ENCODE results near the gene MAP3K5. TPM values are rescaled to one million over a fixed set of nuclear protein-coding genes. Genes with fewer than 3 reads are reported as not detected.

Gene MAP3K5
- total and polyA plus RNA-seq, 9 of the 15 experiments (the other 6 are each of a cell fraction or from before 2014, with no cell fraction given): 2.2 to 13.0 (median 9.9) TPM

GRCh38 chr6:136517002-136517401 lies 275.3 kb downstream of the MAP3K5 start:
- no peak for FAIRE-seq
- H3K27me3 ChIP-seq (ENCODE audit: control insufficient read depth in 2 of 2, insufficient read depth in 2 of 2, low read length in 2 of 2): peaks cover under 1 to 5% of the 10 kb centered on the region in 2 experiments; a peak in 3 of 5 replicates
- no peak overlapping the region for H3K4me3 ChIP-seq
- no peaks in the 10 kb centered on the region for H3K9me3 ChIP-seq (replicated peaks; ENCODE audit: control insufficient read depth, insufficient read depth, low read depth, low read length)
- H3K4me1 ChIP-seq (replicated peaks in 1 of 2; ENCODE audit: control insufficient read depth in 2 of 2, insufficient read depth in 2 of 2, low read length in 2 of 2): no peaks in the 10 kb centered on the region
- no peak overlapping the region for H3K9ac ChIP-seq (ENCODE audit: insufficient read depth in 1 of 2, low read depth in 2 of 2, low read length in 2 of 2)
- BruUV-seq (replicated peaks): no TSS peak
- no peaks in the 10 kb centered on the region for H3K79me2 ChIP-seq (ENCODE audit: control insufficient read depth, insufficient read depth, low read length)
- H3K4me2 ChIP-seq (ENCODE audit: insufficient read depth, low read length): no peak overlapping the region
- intact Hi-C loops (cut with micrococcal nuclease) (no loop called here), in situ Hi-C loops (cut with MboI) (no loop called here)
- ChIA-PET CTCF (ENCODE audit: low intra/inter-chr PET ratio) (no interaction called here), POLR2A (no interaction called here)
- DNase-seq (ENCODE audit: extremely low read depth in 1 of 4, low spot score in 3 of 4): no peak
- H3K9me1 ChIP-seq (ENCODE audit: control insufficient read depth, insufficient read depth, low read length): no peaks in the 10 kb centered on the region
- H4K20me1 ChIP-seq (replicated peaks; ENCODE audit: control insufficient read depth, insufficient read depth, low read length): no peaks in the 10 kb centered on the region
- no peaks in the 10 kb centered on the region for H3K36me3 ChIP-seq (ENCODE audit: control insufficient read depth, insufficient read depth, low read length)
- H2AFZ ChIP-seq (ENCODE audit: low read depth, low read length): no peak overlapping the region
- no peak for ATAC-seq
- no peak overlapping the region for H3K27ac ChIP-seq (ENCODE audit: extremely low read depth, low read depth, low read length)
- TF ChIP-seq TOE1 (IDR thresholded peaks at IDR 0.05; ENCODE audit: borderline replicate concordance) (no peak), TOE1 (CRISPR knock-in tag; IDR thresholded peaks at IDR 0.05; ENCODE audit: borderline replicate concordance, low read depth) (no peak), TFE3 (CRISPR knock-in tag; IDR thresholded peaks at IDR 0.05) (no peak), MECOM (CRISPR knock-in tag; IDR thresholded peaks at IDR 0.05) (no peak), BRCA1 (IDR thresholded peaks at IDR 0.05) (no peak), BRCA1 (CRISPR knock-in tag; IDR thresholded peaks at IDR 0.05) (no peak), HLTF (IDR thresholded peaks at IDR 0.05) (no peak), TGIF2 (CRISPR knock-in tag; IDR thresholded peaks at IDR 0.05) (no peak), ZNF586 (CRISPR knock-in tag; conservative IDR thresholded peaks at IDR 0.05) (no peak), MAFF (IDR thresholded peaks at IDR 0.05; ENCODE audit: low read length) (no peak), ZNF561 (CRISPR knock-in tag; conservative IDR thresholded peaks at IDR 0.05) (no peak), SREBF1 (IDR thresholded peaks at IDR 0.05; ENCODE audit: borderline replicate concordance, low read depth, low read length) (no peak), FUS (optimal IDR thresholded peaks at IDR 0.05; ENCODE audit: low read depth, low read length) (no peak), ZNF75A (CRISPR knock-in tag; IDR thresholded peaks at IDR 0.05) (no peak), NFRKB (IDR thresholded peaks at IDR 0.05; ENCODE audit: low read depth) (no peak)
- TF ChIP-seq, protein P1, sequence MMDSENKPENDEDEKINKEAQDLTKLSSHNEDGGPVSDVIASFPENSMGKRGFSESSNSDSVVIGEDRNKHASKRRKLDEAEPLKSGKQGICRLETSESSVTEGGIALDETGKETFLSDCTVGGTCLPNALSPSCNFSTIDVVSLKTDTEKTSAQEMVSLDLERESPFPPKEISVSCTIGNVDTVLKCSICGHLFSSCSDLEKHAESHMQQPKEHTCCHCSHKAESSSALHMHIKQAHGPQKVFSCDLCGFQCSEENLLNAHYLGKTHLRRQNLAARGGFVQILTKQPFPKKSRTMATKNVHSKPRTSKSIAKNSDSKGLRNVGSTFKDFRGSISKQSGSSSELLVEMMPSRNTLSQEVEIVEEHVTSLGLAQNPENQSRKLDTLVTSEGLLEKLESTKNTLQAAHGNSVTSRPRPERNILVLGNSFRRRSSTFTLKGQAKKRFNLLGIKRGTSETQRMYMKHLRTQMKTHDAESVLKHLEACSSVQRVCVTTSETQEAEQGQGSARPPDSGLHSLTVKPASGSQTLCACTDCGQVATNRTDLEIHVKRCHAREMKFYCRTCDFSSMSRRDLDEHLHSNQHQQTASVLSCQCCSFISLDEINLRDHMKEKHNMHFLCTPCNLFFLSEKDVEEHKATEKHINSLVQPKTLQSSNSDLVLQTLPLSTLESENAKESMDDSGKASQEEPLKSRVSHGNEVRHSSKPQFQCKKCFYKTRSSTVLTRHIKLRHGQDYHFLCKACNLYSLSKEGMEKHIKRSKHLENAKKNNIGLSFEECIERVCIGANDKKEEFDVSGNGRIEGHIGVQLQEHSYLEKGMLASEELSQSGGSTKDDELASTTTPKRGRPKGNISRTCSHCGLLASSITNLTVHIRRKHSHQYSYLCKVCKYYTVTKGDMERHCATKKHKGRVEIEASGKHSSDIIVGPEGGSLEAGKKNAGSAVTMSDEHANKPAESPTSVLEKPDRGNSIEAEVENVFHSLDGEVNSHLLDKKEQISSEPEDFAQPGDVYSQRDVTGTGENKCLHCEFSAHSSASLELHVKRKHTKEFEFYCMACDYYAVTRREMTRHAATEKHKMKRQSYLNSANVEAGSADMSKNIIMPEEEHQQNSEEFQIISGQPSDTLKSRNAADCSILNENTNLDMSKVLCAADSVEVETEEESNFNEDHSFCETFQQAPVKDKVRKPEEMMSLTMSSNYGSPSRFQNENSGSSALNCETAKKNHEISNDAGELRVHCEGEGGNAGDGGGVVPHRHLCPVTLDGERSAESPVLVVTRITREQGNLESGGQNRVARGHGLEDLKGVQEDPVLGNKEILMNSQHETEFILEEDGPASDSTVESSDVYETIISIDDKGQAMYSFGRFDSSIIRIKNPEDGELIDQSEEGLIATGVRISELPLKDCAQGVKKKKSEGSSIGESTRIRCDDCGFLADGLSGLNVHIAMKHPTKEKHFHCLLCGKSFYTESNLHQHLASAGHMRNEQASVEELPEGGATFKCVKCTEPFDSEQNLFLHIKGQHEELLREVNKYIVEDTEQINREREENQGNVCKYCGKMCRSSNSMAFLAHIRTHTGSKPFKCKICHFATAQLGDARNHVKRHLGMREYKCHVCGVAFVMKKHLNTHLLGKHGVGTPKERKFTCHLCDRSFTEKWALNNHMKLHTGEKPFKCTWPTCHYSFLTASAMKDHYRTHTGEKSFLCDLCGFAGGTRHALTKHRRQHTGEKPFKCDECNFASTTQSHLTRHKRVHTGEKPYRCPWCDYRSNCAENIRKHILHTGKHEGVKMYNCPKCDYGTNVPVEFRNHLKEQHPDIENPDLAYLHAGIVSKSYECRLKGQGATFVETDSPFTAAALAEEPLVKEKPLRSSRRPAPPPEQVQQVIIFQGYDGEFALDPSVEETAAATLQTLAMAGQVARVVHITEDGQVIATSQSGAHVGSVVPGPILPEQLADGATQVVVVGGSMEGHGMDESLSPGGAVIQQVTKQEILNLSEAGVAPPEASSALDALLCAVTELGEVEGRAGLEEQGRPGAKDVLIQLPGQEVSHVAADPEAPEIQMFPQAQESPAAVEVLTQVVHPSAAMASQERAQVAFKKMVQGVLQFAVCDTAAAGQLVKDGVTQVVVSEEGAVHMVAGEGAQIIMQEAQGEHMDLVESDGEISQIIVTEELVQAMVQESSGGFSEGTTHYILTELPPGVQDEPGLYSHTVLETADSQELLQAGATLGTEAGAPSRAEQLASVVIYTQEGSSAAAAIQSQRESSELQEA (IDR thresholded peaks at IDR 0.05; ENCODE audit: low read depth): no peak
